Limb (tissue), 2 donors: ENCODE data around the gene BMP5.

Source experiments
- DNase-seq, 2 donors: peaks; one replicate each; pipeline ENCODE4 v3.0.0-alpha.2; 2016; ENCODE audit errors: extremely low spot score in 2 of 2

BMP5 gene

GRCh38 chr6:55714831-55715230, 160.6 kb downstream of the BMP5 start:
- no peak for DNase-seq

GRCh38 chr6:55713436-55713835, 162.0 kb downstream of the BMP5 start:
- DNase-seq = peak in 1 of 2 donors; percentile 34

- no peak for DNase-seq
These were observed 166.7 kb downstream of the BMP5 start for GRCh38 chr6:55708711-55709110.

GRCh38 chr6:55705451-55706440, 169.6 kb downstream of the BMP5 start:
- peak in 1 of 2 donors; percentile 80 for DNase-seq

GRCh38 chr6:55704421-55704820, 171.0 kb downstream of the BMP5 start:
- DNase-seq = no peak
